Right renal cortex interstitium (tissue), 3 donors: ENCODE data around the gene ASPM. TPM values are rescaled to one million over a fixed set of nuclear protein-coding genes. Genes with fewer than 3 reads are reported as not detected.
"Not testable (repeated sequence)": the region's sequence is repeated elsewhere in the genome, so short reads cannot be mapped to it uniquely, and the experiment has no call there.

Source experiments
- DNase-seq, 3 donors: peaks; one replicate each; pipeline ENCODE4 v3.0.0-alpha.2; 2013; ENCODE audit warnings: low read depth in 3 of 3, low spot score in 2 of 3
- polyA plus RNA-seq, 3 donors: library from polyadenylated mRNA; unstranded; fragments of 120-200 nt; gene quantifications; one replicate each; pipeline ENCODE4 v1.2.1, GENCODE V29; 2013; ENCODE audit not compliant: insufficient read length in 3 of 3

The ASPM gene
- polyA plus RNA-seq, 3 donors: 21.2 to 24.3 (median 24.2) TPM

- no peak for DNase-seq
Measured at GRCh38 chr1:197093226-197093885, 53.1 kb downstream of the ASPM start.

DNA sequence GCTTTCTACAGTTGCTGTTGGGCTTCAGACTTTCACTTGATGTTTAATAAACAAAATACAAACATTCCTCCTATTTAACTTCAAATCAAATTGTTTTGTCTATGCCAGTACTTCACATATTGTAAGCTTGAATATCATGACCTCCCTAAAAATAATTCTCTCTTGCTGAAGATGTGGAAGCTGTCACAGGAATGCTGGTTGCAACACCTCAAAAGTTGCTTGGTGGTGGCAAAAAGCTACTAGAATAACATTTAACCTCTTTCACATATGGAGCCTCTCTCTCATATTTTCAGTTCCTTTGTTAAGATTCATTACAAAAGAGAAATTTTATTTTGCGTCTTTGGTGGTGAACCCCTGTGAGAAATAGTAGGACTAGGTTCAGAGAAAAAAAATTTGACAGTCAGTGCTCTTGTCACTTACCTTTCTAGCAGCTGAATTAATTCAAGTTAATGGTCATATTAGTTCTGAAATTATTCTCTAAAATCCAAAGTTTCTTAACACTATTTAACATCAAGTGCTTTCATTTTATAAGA lies 53.9 kb downstream of the ASPM start:
- DNase-seq: no peak

DNA sequence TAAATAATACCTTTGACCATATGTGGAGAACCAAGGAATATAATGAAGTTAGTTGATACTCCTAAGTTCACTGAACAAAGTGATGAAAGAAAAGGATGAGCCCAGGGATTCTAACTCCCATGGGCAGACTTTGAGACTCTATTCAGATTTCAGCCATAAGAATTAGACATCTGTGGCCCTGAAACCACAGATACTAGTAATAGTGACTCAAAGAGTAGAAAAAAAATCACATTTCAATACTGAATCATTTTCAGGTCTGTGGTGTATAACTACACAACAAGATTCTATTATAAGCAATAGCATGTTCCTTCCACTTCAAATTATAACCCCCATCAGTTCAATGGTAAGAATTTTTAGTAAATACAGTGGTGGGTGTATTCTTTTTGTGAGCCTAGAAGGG lies 63.0 kb downstream of the ASPM start:
- no peak for DNase-seq

DNA sequence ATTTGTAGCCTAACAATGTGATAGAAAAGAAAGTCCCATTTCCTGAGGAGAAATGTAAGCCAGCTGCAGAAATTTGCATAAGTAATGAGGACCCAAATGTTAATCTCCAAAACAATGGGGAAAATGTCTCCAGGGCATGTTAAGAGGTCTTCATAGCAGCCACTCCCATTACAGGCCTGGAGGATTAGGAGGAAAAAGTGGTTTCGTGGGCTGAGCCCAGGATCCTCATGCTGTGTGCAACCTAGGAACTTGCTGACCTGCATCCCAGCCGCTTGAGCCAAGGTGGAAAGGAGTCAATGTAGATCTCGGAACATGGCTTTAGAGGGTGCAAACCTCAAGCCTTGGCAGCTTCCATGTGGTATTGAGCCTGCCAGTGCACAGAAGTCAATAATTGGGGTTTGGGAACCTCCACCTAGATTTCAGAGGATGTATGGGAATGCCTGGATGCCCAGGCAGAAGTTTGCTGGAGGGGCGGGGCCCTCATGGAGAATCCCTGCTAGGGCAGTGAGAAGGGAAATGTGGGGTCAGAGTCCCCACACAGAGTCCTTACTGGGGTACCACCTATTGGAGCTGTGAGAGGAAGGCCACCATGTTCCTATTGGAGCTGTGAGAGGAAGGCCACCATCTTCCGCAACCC lies 65.2 kb downstream of the ASPM start:
- DNase-seq: no peak

- no peak for DNase-seq
Measured at GRCh38 chr1:197080323-197080722, 66.1 kb downstream of the ASPM start.

DNA sequence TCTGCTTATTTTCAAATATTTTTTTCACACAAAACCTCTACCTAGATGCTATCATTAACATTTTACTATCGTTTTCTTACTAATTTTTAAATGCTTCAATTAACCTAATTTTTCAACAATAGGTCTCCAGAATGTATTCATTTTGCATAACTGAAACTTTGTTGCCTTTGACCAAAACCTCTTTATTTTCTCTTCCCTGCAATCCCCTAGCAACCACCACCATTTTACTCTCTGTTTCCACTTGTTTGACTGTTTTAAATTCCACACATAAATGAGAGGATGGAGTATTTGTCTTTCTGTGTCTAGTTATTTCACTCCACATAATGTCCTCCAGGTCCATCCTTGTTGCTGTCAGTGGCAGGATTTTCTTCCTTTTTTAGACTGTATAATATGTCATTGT lies 69.9 kb downstream of the ASPM start:
- DNase-seq: no peak

DNA sequence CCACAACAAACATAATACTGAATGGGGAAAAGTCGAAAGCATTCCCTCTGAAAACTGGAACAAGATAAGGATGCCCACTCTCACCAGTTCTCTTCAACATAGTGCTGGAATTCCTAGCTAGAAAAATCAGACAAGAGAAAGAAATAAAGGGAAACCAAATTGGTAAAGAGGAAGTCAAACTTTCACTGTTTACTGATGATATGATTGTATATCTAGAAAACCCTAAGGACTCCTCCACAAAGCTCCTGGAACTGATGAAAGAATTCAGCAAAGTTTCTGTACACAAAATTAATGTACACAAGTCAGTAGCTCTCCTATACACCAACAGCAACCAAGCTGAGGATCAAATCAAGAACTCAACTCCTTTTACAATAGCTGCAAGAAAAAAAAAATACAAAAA lies 72.5 kb downstream of the ASPM start:
- no peak for DNase-seq

GRCh38 chr1:197067457-197067818 lies 79.0 kb downstream of the ASPM start:
- no peak for DNase-seq

DNA sequence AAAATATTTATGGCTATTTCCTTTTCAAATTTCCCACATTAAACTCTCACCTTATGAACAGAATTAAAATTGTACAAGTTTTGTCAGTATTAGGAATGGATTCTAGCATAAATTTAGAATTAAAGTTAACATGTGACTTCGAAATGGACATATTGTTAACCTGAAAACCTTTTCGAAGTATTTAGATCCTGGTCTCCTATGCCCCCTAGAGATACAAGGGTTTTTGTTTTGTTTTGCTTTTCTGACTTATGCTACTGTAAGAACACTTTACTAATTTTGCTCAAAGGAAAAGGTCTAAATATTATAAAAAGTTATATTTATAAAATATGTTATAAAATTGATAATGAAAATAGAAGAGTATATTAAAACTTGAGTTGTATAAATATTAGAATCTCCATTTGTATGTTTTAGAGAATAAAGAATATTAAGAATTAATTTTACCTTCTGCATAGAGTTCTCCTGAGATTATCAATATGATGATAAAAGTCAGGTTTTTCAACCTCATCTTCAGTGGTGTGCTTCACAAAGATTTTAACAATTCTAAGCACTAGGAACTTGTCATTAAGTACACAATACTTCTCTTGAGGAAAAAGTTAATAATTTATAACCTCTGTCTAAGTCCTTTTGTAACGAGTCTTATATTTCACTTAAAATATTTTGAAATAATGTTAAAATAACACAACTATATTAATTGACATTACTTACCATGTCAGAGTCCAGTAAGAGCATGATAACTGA lies 79.6 kb downstream of the ASPM start, which contains the start of gene F13B:
TSS of gene F13B (minus strand) at position 542 of the 738 bp plus-strand sequence. CDS start at position 505, 37 bp downstream.
- DNase-seq: no peak

DNA sequence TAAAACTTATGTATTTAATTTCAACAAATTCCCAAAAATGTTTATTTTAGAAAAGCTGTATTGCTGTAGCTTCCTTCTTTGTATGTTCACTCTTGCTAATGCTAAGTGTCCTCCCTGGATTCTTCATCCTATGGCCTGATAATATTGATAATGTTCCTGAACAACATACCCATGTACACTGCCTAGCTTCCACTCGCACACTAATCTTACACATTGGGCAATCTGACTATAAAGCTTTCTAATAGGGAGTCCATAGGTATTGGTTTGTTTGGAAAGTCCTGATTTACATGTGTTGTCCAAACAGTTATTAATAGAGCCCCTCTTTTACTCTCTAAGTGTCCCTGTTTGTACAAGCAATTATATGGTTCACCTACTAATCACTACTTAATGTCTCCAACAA lies 80.2 kb downstream of the ASPM start:
- DNase-seq: no peak

DNA sequence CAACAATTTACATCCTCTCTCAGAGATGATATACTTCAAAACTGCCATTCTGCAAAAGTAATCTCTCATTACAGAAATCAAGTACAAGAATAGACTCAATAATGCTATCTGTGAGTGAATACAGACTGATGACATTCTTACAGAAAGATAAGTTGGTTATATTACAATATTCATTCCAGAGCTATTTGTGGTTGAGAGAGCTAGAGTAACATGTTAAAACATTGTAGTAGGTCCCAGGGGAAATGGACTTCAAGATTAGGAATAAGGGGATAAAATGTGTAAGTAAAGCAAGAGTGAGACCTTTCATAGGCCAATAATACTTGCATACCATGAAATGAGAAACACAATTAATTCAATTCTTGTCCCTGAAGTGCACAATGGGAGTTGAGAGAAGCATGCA lies 80.9 kb downstream of the ASPM start:
- no peak for DNase-seq

DNA sequence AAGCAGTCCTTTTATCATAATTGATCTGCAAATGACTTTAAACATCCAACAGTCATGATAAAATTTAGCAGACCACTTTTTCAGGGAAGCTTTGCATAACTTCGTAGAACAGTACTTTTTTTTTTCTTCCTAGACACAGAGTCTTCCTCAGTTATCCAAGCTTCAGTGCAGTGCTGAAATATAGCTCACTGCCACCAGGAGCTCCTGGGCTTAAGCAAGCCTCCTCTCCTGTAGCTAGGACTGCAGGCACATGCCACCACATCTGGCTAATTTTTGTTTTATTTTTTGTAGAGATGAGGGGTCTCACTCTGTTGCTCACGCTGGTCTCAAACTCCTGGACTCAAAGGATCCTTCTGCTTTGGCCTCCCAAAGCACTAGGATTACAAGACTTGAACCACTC lies 83.3 kb downstream of the ASPM start:
- no peak for DNase-seq

GRCh38 chr1:197062692-197063091 lies 83.8 kb downstream of the ASPM start:
- no peak for DNase-seq

DNA sequence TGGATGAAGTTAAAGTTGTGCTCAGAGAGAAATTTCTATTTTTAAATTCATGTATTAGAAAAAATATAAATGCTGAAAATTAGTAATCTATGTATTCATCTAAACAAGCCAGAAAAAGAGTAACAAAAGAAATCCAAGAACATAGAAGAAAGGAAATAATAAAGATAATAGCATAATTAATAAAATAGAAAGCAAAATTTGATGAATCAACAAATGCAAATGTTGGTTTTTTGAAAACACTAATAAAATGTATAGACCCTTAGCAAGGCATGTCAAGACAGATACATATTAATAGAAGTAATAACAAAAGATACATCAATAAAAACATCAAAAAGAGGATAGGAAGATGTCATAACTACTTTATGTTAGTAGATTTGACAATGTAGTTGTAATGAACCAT lies 97.4 kb downstream of the ASPM start:
- no peak for DNase-seq

- no peak for DNase-seq
Measured at GRCh38 chr1:197042676-197043341, 103.7 kb downstream of the ASPM start.

DNA sequence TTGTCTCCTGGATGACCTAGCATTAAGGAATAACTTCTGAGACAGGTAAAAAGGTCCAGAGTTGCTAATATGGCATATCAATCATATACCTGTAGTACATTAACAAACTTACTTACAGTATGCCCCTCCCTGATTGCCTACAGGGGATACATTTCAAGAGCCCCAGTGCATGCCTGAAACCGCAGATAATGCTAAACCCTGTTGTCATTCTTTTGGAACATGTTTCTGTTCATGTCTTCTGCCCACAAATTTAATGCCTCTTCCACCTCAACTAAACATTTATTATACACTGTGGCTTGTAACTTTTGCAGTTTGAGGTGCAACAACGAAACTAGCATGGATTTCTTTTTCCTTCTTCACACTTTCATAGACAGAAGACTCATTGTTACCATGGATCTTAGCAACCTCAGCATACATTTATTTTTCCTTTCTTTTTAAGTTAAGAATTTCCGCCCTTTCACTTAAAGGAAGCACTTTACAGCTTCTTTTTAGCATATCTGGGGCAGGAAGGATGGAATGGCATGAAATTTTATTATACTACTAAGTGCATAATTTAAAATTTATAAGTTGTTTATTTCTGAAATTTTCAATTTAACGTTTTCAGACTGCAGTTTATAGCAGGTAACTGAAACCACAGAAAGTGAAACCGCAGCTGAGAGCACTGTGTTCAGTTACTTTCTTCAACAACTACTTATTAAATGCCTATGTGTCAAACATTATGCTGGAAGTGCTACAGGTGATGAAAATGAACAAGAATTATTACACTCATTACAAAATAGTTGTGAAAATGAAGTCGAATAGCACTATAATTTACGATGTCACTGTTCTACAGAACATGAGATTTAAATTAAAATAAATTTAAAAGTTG lies 104.7 kb downstream of the ASPM start:
- no peak for DNase-seq

DNA sequence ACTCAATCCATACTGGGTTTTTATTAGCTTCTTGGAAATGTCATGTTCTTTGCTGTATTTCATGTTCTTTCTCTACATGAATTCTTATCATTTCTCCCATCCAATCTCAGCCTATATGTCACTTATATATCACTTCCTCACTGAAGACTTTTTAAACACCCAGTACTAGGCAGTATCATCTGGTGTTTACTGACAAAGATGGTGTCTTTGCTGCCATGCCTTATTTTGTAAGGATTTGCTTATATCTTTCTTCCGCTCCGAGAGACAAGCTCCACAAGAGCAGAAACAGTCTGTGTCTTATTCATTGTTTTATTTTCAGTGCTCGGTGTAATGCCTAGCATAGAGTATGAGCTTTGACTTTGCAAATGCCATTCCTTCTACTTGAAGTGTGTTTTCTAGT lies 109.6 kb downstream of the ASPM start:
- no peak for DNase-seq

GRCh38 chr1:197034631-197035339 lies 111.7 kb downstream of the ASPM start:
- not testable (repeated sequence) for DNase-seq
